Choroid plexus epithelial cell (primary cell): ENCODE data around the gene MAGEF1.

Source experiments
- DNase-seq: peaks from one replicate; pipeline ENCODE4 v3.0.0-alpha.2; 2010; ENCODE audit warnings: low read depth
- H3K4me3 ChIP-seq: 2 replicates; pipeline ENCODE4 v1.5.1; 2011; ENCODE audit warnings: low read depth, mild to moderate bottlenecking, control low read depth, low read length, moderate library complexity
- TF ChIP-seq, protein P1 (sequence below): conservative IDR thresholded peaks from 2 replicates; pipeline ENCODE4 v1.5.1; 2011; ENCODE audit warnings: low read depth, mild to moderate bottlenecking, control low read depth, inconsistent platforms, low read length, moderate library complexity

Gene MAGEF1

GRCh38 chr3:184756151-184757021 lies 44.5 kb upstream of the MAGEF1 start:
- TF ChIP-seq, protein P1, sequence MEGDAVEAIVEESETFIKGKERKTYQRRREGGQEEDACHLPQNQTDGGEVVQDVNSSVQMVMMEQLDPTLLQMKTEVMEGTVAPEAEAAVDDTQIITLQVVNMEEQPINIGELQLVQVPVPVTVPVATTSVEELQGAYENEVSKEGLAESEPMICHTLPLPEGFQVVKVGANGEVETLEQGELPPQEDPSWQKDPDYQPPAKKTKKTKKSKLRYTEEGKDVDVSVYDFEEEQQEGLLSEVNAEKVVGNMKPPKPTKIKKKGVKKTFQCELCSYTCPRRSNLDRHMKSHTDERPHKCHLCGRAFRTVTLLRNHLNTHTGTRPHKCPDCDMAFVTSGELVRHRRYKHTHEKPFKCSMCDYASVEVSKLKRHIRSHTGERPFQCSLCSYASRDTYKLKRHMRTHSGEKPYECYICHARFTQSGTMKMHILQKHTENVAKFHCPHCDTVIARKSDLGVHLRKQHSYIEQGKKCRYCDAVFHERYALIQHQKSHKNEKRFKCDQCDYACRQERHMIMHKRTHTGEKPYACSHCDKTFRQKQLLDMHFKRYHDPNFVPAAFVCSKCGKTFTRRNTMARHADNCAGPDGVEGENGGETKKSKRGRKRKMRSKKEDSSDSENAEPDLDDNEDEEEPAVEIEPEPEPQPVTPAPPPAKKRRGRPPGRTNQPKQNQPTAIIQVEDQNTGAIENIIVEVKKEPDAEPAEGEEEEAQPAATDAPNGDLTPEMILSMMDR, result no peak
- H3K4me3 ChIP-seq, result no peak overlapping the region
- DNase-seq, result no peak

DNA sequence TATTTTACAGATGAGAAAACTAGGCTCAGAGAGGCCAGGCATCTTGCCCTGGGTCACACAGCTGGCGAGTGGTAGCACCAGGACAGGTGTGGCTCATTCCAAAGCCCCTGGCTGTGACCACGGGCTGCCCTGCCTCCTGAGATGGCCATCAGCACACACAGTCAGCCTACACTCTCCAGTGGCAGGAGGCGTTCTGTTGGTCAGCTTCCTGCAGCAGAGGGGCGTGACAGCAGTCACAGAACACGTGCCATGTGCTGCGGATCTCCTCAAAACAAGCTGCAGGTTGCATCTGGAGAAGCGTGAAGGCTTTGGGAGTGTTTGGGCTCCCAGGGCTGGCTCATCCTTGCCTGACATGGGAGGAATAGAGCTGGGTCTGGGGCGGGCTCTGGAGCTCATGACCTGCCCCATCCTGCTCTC lies 43.5 kb upstream of the MAGEF1 start:
- TF ChIP-seq, protein P1, result no peak
- no peak overlapping the region for H3K4me3 ChIP-seq
- no peak for DNase-seq

DNA sequence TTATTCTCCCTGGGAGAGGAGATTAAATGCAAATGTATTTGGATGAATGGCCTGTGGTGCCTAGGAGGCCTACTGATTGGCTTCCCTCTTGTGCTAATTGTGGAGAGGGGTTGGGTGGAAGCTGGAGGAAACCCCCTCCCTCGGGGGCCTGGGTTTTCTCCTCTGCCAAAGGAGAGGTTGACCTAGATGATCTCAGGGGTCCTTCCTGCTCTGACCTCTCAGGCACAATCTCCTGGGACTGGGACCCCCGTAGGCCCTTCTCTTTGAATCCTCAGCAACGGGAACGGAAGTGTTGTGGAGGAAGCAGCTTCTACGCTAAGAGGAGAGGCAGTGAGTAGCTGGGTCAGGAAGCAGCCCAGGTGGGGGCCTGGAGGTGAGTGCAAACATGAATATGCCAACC lies 40.5 kb upstream of the MAGEF1 start:
- no peak for DNase-seq
- H3K4me3 ChIP-seq, result no peak overlapping the region
- TF ChIP-seq, protein P1, result no peak

GRCh38 chr3:184751204-184752040 lies 39.6 kb upstream of the MAGEF1 start:
- no peak overlapping the region for H3K4me3 ChIP-seq
- DNase-seq, result no peak
- TF ChIP-seq, protein P1, result no peak

DNA sequence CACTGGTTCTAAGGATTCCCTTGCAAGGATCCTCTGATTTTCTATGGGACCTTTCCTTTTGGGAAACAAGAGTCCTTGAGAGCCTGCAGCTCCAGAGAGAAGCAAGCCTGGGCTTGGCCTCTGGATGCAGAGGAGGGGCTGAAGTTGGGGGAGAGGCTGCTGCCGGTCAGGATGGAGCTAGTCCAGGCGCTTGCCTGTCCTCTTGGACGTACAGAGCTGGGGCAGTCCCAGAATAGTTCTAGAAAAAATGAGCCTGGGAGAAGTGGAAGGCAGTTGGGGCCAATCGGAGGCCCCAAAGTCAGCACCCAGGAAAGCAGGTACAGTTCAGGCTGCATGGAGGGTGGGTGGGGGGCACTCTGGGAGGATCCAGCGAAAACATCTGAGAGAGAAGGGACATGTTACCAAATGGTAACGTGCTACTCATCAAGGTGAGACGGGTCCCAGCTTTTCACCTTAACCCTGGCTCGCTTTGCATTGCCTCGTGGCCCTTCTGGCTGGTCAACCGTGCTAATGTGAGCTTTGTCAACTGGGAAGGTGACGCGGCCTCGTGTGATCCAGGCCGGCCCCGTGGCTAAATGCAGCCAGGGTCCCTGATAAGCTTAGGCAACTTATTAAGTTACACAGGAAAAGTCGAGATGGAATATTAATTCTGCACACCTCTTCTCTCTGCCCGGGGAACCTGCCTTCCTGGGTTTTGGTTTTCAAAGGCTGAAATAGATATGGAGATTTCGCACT lies 38.7 kb upstream of the MAGEF1 start:
- H3K4me3 ChIP-seq, result no peak overlapping the region
- TF ChIP-seq, protein P1, result no peak
- DNase-seq, result no peak

GRCh38 chr3:184749168-184749744 lies 37.4 kb upstream of the MAGEF1 start:
- H3K4me3 ChIP-seq, result no peak overlapping the region
- DNase-seq, result no peak
- TF ChIP-seq, protein P1, result no peak
